K562 (cell line): ENCODE measurements around the gene OTOGL. TPM values are rescaled to one million over a fixed set of nuclear protein-coding genes. Genes with fewer than 3 reads are reported as not detected.

ENCODE experiments used
- ATAC-seq: fragments of 200-7000 bp; cut with Tn5 transposase; 3 replicates; pipeline ENCODE4 v1.9.1; 2020; ENCODE audit warnings: moderate library complexity
- BruUV-seq: library from RNA; stranded (reverse); fragments of 400-500 nt; replicated peaks from 2 replicates; lab custom pipeline; 2021; lab: Mats Ljungman, UMichigan
- CTCF ChIA-PET: fragments of 300-600 bp; formaldehyde crosslinking; extraction: SDS; loops from one replicate; lab custom pipeline; 2021; ENCODE audit warnings: low intra/inter-chr PET ratio; lab: Yijun Ruan, JAX
- POLR2A ChIA-PET: fragments of 300-600, 350-650 bp; sonication (Branson Sonifier 250); formaldehyde crosslinking; extraction: SDS; loops from one replicate; lab custom pipeline; 2021; ENCODE audit warnings: antibody characterized with exemption, inconsistent platforms; lab: Yijun Ruan, JAX
- DNase-seq, 4 experiments: peaks; one replicate each; pipeline versions ENCODE4 v3.0.0 to v3.0.0-alpha.2; 2011 to 2018; ENCODE audit warnings: low spot score in 3 of 4, mixed read lengths in 3 of 4; ENCODE audit errors: extremely low read depth in 1 of 4
- FAIRE-seq: peaks from 2 replicates; lab custom pipeline; 2011; peaks lifted over from hg19 to GRCh38; lab: Jason Lieb, UNC
- H2AFZ ChIP-seq: 2 replicates; pipeline ENCODE4 v1.6.0; 2011; ENCODE audit warnings: low read depth, low read length, control low read depth, inconsistent platforms
- H3K27ac ChIP-seq: fragments of 200-600 bp; 3 replicates; pipeline ENCODE4 v1.8.0; 2011; ENCODE audit warnings: low read depth, mild to moderate bottlenecking, control low read depth, inconsistent platforms, low read length, moderate library complexity, mixed read lengths; ENCODE audit errors: extremely low read depth
- H3K27me3 ChIP-seq, 2 experiments: fragments of 300-600 bp in 1 of 2; 2 replicates in 1 of 2; 3 replicates in 1 of 2; pipeline versions ENCODE4 v1.6.0 to v1.8.0; 2011; ENCODE audit warnings: inconsistent platforms in 2 of 2, low read length in 2 of 2, mild to moderate bottlenecking in 1 of 2, mixed read lengths in 1 of 2, moderate library complexity in 1 of 2; ENCODE audit not compliant: control insufficient read depth in 2 of 2, insufficient read depth in 2 of 2
- H3K36me3 ChIP-seq: fragments of 300-600 bp; 3 replicates; pipeline ENCODE4 v1.8.0; 2011; ENCODE audit warnings: mild to moderate bottlenecking, low read length, inconsistent platforms; ENCODE audit not compliant: control insufficient read depth, insufficient read depth
- H3K4me1 ChIP-seq, 2 experiments: fragments of 200-600 bp in 1 of 2; replicated peaks in 1 of 2; 2 replicates in 1 of 2; 3 replicates in 1 of 2; pipeline versions ENCODE4 v1.5.1 to v1.8.0; 2011; ENCODE audit warnings: inconsistent platforms in 2 of 2, low read length in 2 of 2, mild to moderate bottlenecking in 1 of 2, mixed read lengths in 1 of 2, moderate library complexity in 1 of 2; ENCODE audit not compliant: control insufficient read depth in 2 of 2, insufficient read depth in 2 of 2
- H3K4me2 ChIP-seq: 2 replicates; pipeline ENCODE4 v1.6.1; 2011; ENCODE audit warnings: low read length, control low read depth, inconsistent platforms, mixed read lengths; ENCODE audit not compliant: insufficient read depth
- H3K4me3 ChIP-seq: fragments of 200-600 bp; sonication (generic), shearing (Covaris generic); 2 replicates; pipeline ENCODE4 v1.5.1; 2016; ENCODE audit warnings: control low read depth, inconsistent platforms
- H3K79me2 ChIP-seq: fragments of 200-600 bp; 3 replicates; pipeline ENCODE4 v1.8.0; 2011; ENCODE audit warnings: low read length, inconsistent platforms; ENCODE audit not compliant: control insufficient read depth, insufficient read depth
- H3K9ac ChIP-seq, 2 experiments: 2 replicates each; pipeline versions ENCODE4 v1.6.0 to v1.6.1; 2011; ENCODE audit warnings: low read depth in 2 of 2, low read length in 2 of 2, control low read depth in 1 of 2, inconsistent platforms in 1 of 2, mild to moderate bottlenecking in 1 of 2, mixed read lengths in 1 of 2; ENCODE audit not compliant: insufficient read depth in 1 of 2
- H3K9me1 ChIP-seq: one replicate; pipeline ENCODE4 v1.6.0; 2011; ENCODE audit warnings: inconsistent platforms, mild to moderate bottlenecking, low read length, moderate library complexity; ENCODE audit not compliant: control insufficient read depth, insufficient read depth
- H3K9me3 ChIP-seq: replicated peaks from 2 replicates; pipeline ENCODE4 v1.5.1; 2011; ENCODE audit warnings: low read depth, low read length, inconsistent platforms; ENCODE audit not compliant: control insufficient read depth, insufficient read depth
- H4K20me1 ChIP-seq: replicated peaks from 2 replicates; pipeline ENCODE4 v1.6.1; 2011; ENCODE audit warnings: low read length, inconsistent platforms, mixed read lengths; ENCODE audit not compliant: control insufficient read depth, insufficient read depth
- ADNP ChIP-seq: fragments of 200-800 bp; sonication (Bioruptor generic); IDR thresholded peaks from 2 replicates; pipeline ENCODE4 v1.6.1; 2016; ENCODE audit warnings: missing genetic modification characterization, missing compliant biosample characterization
- GATA2 ChIP-seq: sonication (generic); formaldehyde crosslinking; IDR thresholded peaks from 2 replicates; pipeline ENCODE4 v1.4.0; 2020; ENCODE audit warnings: mild to moderate bottlenecking, missing genetic modification reagents
- KLF6 ChIP-seq: fragments of 250-450 bp; sonication (Bioruptor Pico); IDR thresholded peaks from 2 replicates; pipeline ENCODE4 v1.4.0; 2020; ENCODE audit warnings: mild to moderate bottlenecking, moderate library complexity, borderline replicate concordance
- MEF2A ChIP-seq: IDR thresholded peaks from 2 replicates; pipeline ENCODE4 v1.6.1; 2011; ENCODE audit warnings: low read depth, mild to moderate bottlenecking, low read length, moderate library complexity; ENCODE audit not compliant: control insufficient read depth
- POLR3A ChIP-seq: IDR thresholded peaks from 2 replicates; pipeline ENCODE4 v1.6.1; 2011; ENCODE audit warnings: borderline replicate concordance, mild to moderate bottlenecking, moderate library complexity; ENCODE audit not compliant: insufficient read length, insufficient read depth; ENCODE audit errors: extremely low read depth
- SAP30 ChIP-seq: fragments of 200-600 bp; sonication (generic); IDR thresholded peaks from 2 replicates; pipeline ENCODE4 v1.6.1; 2012; ENCODE audit warnings: borderline replicate concordance, low read depth, mild to moderate bottlenecking, moderate library complexity, low read length, control low read depth, inconsistent platforms; ENCODE audit not compliant: insufficient read depth, poor library complexity, severe bottlenecking
- ZKSCAN3 ChIP-seq: fragments of 250-450 bp; sonication (Bioruptor Pico); IDR thresholded peaks from 2 replicates; pipeline ENCODE4 v1.4.0; 2020
- ZNF146 ChIP-seq: IDR thresholded peaks from one replicate; pipeline ENCODE4 v1.6.1; 2018; ENCODE audit warnings: missing compliant biosample characterization; ENCODE audit not compliant: unreplicated experiment
- ZNF77 ChIP-seq: fragments of 250-450 bp; sonication (Bioruptor Pico); IDR thresholded peaks from 2 replicates; pipeline ENCODE4 v1.5.0; 2020
- ZSCAN32 ChIP-seq: fragments of 450-650 bp; formaldehyde crosslinking; IDR thresholded peaks from 2 replicates; pipeline ENCODE4 v1.4.0; 2020; ENCODE audit warnings: mild to moderate bottlenecking, moderate library complexity
- WGBS: fragments of 100-300 bp; shearing (Covaris generic); methylation state at CpG from one replicate; pipeline ENCODE4 v1.1.6; 2016; ENCODE audit warnings: low coverage, mixed read lengths; ENCODE audit not compliant: insufficient coverage; ENCODE audit errors: missing lambda C conversion rate; 5-methylcytosine and 5-hydroxymethylcytosine counted together
- in situ Hi-C: fragments of 300-500 bp; cut with MboI; formaldehyde crosslinking; loops from 4 replicates; pipeline ENCODE4 v1.15.0; 2018; ENCODE audit warnings: inconsistent platforms, mixed read lengths
- intact Hi-C: fragments of 100-400 bp; cut with micrococcal nuclease; formaldehyde crosslinking; loops from 2 replicates; pipeline ENCODE4 v1.14.2; 2022
- polyA plus RNA-seq, 8 experiments: library from polyadenylated mRNA; depleted of rRNA in 4 of 8; stranded (reverse) in 5 of 8; unstranded in 3 of 8; fragments of >200 nt; fragmentation: Nextera tagmentation in 2 of 8; fragmentation: Illumina TruSeq in 1 of 8; extraction: Ambion mirVana in 2 of 8; extraction: Trizol in 1 of 8; gene quantifications; 2 replicates each; pipeline versions ENCODE4 v1.2.1 to v1.2.3, GENCODE V29; 2011 to 2014; ENCODE audit warnings: inconsistent platforms in 1 of 8, missing spikeins in 1 of 8
- total RNA-seq, 7 experiments: library from RNA; depleted of rRNA in 6 of 7; stranded (reverse); fragments of >200 nt in 6 of 7; fragmentation: Illumina TruSeq in 2 of 7; extraction: Trizol in 2 of 7; gene quantifications; 2 replicates each; pipeline versions ENCODE4 v1.2.1 to v1.2.3, GENCODE V29; 2011 to 2021; ENCODE audit warnings: low replicate concordance in 1 of 7
- TF ChIP-seq, protein P1 (sequence below): fragments of 200-800 bp; sonication (Bioruptor generic); IDR thresholded peaks from 2 replicates; pipeline ENCODE4 v1.6.1; 2016; ENCODE audit warnings: missing genetic modification characterization, missing compliant biosample characterization
- TF ChIP-seq, protein P2 (sequence below), 2 experiments: fragments of 450-650 bp; IDR thresholded peaks; 2 replicates each; pipeline ENCODE4 v1.6.1; 2018; ENCODE audit warnings: mild to moderate bottlenecking in 2 of 2, low read depth in 1 of 2; ENCODE audit not compliant: partially characterized antibody in 2 of 2

OTOGL gene
- total and polyA plus RNA-seq, 9 of the 15 experiments (the other 6 are each of a cell fraction or from before 2014, with no cell fraction given), result 0.02 to 0.03 TPM; not detected in 7

DNA sequence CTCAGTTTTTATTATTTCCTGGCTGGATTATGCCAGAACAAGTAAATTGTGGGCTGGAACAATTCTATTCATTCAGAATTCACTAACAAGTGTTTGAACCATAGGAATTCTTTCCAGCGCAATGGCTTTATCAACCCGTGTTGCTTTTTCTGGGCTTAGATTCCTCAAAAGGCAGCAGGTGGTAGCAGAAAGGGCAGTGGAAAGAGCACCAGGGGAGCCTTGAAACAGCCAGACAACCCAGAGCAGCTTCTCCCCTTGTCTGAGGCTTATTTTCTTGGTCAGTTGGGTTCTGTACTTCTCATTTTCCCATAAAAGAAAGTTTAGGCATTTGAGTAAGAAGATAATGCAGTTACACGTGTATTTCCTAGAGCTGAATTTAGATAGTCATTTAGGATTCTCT is 130.7 kb downstream of the OTOGL start (continued):
- TF ChIP-seq, protein P1, sequence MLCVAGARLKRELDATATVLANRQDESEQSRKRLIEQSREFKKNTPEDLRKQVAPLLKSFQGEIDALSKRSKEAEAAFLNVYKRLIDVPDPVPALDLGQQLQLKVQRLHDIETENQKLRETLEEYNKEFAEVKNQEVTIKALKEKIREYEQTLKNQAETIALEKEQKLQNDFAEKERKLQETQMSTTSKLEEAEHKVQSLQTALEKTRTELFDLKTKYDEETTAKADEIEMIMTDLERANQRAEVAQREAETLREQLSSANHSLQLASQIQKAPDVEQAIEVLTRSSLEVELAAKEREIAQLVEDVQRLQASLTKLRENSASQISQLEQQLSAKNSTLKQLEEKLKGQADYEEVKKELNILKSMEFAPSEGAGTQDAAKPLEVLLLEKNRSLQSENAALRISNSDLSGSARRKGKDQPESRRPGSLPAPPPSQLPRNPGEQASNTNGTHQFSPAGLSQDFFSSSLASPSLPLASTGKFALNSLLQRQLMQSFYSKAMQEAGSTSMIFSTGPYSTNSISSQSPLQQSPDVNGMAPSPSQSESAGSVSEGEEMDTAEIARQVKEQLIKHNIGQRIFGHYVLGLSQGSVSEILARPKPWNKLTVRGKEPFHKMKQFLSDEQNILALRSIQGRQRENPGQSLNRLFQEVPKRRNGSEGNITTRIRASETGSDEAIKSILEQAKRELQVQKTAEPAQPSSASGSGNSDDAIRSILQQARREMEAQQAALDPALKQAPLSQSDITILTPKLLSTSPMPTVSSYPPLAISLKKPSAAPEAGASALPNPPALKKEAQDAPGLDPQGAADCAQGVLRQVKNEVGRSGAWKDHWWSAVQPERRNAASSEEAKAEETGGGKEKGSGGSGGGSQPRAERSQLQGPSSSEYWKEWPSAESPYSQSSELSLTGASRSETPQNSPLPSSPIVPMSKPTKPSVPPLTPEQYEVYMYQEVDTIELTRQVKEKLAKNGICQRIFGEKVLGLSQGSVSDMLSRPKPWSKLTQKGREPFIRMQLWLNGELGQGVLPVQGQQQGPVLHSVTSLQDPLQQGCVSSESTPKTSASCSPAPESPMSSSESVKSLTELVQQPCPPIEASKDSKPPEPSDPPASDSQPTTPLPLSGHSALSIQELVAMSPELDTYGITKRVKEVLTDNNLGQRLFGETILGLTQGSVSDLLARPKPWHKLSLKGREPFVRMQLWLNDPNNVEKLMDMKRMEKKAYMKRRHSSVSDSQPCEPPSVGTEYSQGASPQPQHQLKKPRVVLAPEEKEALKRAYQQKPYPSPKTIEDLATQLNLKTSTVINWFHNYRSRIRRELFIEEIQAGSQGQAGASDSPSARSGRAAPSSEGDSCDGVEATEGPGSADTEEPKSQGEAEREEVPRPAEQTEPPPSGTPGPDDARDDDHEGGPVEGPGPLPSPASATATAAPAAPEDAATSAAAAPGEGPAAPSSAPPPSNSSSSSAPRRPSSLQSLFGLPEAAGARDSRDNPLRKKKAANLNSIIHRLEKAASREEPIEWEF (CRISPR knock-in tag), result no peak
- TF ChIP-seq, all 486 proteins: peak for 0

DNA sequence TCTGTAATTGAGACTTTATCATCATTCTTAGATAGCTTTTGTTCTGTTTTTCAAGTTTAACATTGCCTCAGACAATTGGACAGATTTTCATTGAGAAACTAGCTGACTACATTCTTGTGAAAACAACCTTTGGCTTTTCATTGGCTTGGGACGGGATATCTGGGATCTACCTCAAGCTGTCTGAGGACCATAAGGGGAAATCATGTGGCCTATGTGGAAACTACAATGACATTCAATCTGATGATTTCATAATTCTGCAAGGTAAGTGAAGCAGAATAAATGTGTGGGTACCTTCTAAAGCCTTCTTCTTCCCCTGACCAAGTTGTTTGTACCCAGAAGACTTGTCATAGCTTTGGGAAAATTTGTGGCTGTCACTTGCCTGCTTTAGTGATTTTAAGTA is 133.5 kb downstream of the OTOGL start:
- in situ Hi-C loops (no loop called here), intact Hi-C loops (no loop called here)
- 0% methylated on average over 1 of the region's 1 CpG for WGBS
- FAIRE-seq, result no peak
- no TSS peak for BruUV-seq
- ATAC-seq, result no peak
- Histone ChIP-seq H3K4me2 (no peak overlapping the region), H3K9ac (no peak overlapping the region), H2AFZ (no peak overlapping the region), H3K27ac (no peak overlapping the region), H3K9me1 (no peaks in the 10 kb centered on the region), H3K4me1 (no peaks in the 10 kb centered on the region), H3K9me3 (no peaks in the 10 kb centered on the region), H3K79me2 (no peaks in the 10 kb centered on the region), H3K4me3 (no peak overlapping the region), H3K27me3 (no peaks in the 10 kb centered on the region), H4K20me1 (no peaks in the 10 kb centered on the region), H3K36me3 (no peaks in the 10 kb centered on the region)
- CTCF ChIA-PET, result no interaction called here
- DNase-seq, result no peak
- POLR2A ChIA-PET, result interaction anchor here (1.0 kb wide), 1 partner anchor 19 kb away, joined by 3 read pairs; no protein-coding TSS in a partner anchor
- TF ChIP-seq ZKSCAN3 (CRISPR knock-in tag), result no peak
- no peak for TF ChIP-seq KLF6 (CRISPR knock-in tag)
- TF ChIP-seq POLR3A, result no peak
- no peak for TF ChIP-seq SAP30
- no peak for TF ChIP-seq ZSCAN32 (CRISPR knock-in tag)
- TF ChIP-seq GATA2, result no peak
- TF ChIP-seq ZNF77, result no peak
- TF ChIP-seq MEF2A, result no peak
- no peak for TF ChIP-seq ADNP (tag)
- TF ChIP-seq, protein P2, sequence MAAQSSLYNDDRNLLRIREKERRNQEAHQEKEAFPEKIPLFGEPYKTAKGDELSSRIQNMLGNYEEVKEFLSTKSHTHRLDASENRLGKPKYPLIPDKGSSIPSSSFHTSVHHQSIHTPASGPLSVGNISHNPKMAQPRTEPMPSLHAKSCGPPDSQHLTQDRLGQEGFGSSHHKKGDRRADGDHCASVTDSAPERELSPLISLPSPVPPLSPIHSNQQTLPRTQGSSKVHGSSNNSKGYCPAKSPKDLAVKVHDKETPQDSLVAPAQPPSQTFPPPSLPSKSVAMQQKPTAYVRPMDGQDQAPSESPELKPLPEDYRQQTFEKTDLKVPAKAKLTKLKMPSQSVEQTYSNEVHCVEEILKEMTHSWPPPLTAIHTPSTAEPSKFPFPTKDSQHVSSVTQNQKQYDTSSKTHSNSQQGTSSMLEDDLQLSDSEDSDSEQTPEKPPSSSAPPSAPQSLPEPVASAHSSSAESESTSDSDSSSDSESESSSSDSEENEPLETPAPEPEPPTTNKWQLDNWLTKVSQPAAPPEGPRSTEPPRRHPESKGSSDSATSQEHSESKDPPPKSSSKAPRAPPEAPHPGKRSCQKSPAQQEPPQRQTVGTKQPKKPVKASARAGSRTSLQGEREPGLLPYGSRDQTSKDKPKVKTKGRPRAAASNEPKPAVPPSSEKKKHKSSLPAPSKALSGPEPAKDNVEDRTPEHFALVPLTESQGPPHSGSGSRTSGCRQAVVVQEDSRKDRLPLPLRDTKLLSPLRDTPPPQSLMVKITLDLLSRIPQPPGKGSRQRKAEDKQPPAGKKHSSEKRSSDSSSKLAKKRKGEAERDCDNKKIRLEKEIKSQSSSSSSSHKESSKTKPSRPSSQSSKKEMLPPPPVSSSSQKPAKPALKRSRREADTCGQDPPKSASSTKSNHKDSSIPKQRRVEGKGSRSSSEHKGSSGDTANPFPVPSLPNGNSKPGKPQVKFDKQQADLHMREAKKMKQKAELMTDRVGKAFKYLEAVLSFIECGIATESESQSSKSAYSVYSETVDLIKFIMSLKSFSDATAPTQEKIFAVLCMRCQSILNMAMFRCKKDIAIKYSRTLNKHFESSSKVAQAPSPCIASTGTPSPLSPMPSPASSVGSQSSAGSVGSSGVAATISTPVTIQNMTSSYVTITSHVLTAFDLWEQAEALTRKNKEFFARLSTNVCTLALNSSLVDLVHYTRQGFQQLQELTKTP (IDR thresholded peaks at IDR 0.05; ENCODE audit: low read depth in 1 of 2, partially characterized antibody in 2 of 2), result no peak
- no peak for TF ChIP-seq ZNF146 (CRISPR knock-in tag)
